GM12865 (cell line): ENCODE results near the gene KRT28.

Experiments used
- DNase-seq: peaks from one replicate; pipeline ENCODE4 v3.0.0; 2010; ENCODE audit warnings: low read depth
- H3K4me3 ChIP-seq: 2 replicates; pipeline ENCODE4 v1.5.1; 2011; ENCODE audit warnings: mild to moderate bottlenecking, low read depth, low read length, control low read depth
- TF ChIP-seq, protein P1 (sequence below): IDR thresholded peaks from 2 replicates; pipeline ENCODE4 v1.5.1; 2011; ENCODE audit warnings: low read length, control low read depth, low read depth, inconsistent platforms; ENCODE audit not compliant: insufficient read depth; ENCODE audit errors: missing control alignments

KRT28 gene

DNA sequence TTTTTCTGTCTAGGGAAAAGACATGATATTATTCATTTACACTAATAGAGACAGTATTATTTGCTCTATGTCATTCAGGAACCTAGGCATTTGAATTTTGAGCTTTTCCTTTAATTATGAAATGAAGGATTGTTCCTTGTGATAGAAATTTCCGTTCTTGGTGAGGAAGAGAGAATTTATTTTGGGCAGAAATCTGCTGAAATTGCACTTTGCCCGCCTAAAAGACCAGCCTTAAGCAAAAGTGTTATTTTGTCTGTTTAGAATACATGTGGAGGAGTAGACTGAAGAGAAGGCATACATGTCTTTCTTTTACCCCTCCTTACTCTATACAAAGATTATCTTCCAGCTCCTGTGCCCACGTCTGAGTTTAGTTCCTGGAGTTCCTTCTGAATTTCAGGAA lies 39.4 kb upstream of the KRT28 start:
- no peak for DNase-seq
- TF ChIP-seq, protein P1, sequence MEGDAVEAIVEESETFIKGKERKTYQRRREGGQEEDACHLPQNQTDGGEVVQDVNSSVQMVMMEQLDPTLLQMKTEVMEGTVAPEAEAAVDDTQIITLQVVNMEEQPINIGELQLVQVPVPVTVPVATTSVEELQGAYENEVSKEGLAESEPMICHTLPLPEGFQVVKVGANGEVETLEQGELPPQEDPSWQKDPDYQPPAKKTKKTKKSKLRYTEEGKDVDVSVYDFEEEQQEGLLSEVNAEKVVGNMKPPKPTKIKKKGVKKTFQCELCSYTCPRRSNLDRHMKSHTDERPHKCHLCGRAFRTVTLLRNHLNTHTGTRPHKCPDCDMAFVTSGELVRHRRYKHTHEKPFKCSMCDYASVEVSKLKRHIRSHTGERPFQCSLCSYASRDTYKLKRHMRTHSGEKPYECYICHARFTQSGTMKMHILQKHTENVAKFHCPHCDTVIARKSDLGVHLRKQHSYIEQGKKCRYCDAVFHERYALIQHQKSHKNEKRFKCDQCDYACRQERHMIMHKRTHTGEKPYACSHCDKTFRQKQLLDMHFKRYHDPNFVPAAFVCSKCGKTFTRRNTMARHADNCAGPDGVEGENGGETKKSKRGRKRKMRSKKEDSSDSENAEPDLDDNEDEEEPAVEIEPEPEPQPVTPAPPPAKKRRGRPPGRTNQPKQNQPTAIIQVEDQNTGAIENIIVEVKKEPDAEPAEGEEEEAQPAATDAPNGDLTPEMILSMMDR: no peak
- H3K4me3 ChIP-seq: no peak overlapping the region

- DNase-seq: no peak
- H3K4me3 ChIP-seq: no peak overlapping the region
- TF ChIP-seq, protein P1: no peak
These were observed 36.3 kb upstream of the KRT28 start for GRCh38 chr17:40836020-40836419.

DNA sequence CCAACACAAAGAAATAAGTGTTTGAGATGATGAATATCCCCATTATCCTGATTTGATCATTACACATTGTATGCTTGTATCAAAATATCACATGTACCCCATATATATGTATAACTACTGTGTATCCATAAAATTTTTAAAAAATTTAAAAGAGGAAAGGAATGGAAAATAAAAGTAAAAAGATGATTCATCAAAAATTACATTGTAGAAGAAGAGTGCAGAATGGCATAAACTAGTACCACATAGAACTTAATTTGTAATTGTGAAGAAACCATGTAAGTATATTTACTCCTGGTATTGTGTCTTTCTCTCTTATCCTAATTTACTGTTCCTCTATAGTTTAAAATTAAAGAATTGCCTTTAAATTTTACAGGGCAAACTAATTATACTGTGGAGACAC lies 34.1 kb upstream of the KRT28 start:
- TF ChIP-seq, protein P1: no peak
- no peak overlapping the region for H3K4me3 ChIP-seq
- no peak for DNase-seq

GRCh38 chr17:40832840-40833239 lies 33.1 kb upstream of the KRT28 start:
- DNase-seq: no peak
- no peak overlapping the region for H3K4me3 ChIP-seq
- TF ChIP-seq, protein P1: no peak

- no peak for DNase-seq
- H3K4me3 ChIP-seq: no peak overlapping the region
- TF ChIP-seq, protein P1: no peak
These were observed 30.5 kb upstream of the KRT28 start for GRCh38 chr17:40830085-40830776.

DNA sequence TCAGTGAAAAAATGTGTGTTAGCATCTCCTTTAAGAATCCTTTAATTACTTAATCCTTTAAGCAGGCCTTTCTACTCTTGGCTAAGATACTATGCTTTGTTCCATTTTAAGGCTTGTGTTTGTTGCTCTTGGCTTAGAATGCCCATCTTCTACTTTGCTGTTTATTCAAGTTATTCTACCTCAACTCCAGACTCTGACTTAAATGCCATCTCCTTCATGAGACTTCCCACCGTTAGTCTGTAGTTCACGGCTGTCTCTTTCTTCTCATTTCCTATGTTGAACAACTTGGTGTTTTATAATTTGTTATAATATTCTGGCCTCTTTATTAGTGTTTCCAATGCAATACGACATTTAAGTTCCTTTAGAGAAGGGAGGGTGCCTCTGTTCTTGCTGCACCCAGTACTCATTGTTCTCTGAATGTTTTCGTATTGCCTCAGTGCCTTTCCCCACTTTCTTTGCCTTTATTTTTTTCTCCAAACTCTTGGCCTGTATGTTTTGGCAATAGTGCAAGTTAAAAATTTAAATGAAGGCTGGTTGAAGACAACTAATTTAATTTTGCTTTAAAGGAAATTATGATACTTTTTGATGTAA lies 28.8 kb upstream of the KRT28 start:
- no peak for DNase-seq
- H3K4me3 ChIP-seq: no peak overlapping the region
- TF ChIP-seq, protein P1: no peak
